ENCODE results near the gene ACKR2. TPM values are rescaled to one million over a fixed set of nuclear protein-coding genes. Genes with fewer than 3 reads are reported as not detected.
A peak's percentile ranks its signal among the peaks of the same experiment; 100 is the strongest.

Gene ACKR2
- total RNA-seq, 1 experiment from 2014 or later = not detected

DNA sequence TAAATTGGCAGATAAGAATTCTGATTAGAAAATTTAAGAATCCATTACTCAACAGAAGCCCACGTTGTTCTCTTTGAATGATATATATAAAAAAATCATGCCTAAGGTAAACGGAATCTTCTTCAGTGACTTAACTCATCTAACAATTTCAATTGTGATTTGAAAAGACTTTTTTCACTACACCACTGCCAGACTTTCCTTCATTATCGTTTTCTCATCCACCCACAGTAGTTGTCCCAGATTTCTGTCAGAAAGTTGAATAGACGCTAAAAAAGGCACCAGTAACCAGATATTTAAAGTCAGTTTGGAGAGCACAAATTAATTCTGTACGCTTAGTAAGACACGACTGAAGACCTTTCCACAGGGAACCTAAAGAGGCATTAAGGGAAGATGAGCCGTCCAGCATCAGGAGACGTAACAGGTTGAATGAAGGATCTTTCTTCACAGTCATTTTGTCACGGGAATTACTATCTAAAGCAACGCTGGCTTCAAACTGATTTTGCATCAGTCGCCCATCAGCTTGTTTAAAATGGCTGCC lies 6.3 kb upstream of the ACKR2 start:
- H3K9me3 ChIP-seq (ENCODE audit: control insufficient read depth, low read depth, low read length) = no peaks in the 10 kb centered on the region
- no peak overlapping the region for H2BK15ac ChIP-seq (ENCODE audit: low read depth, low read length)
- peak overlapping the region; percentile 72 for H3K18ac ChIP-seq (ENCODE audit: insufficient read length, low read depth, low read length)
- peak overlapping the region; percentile 20 for H4K5ac ChIP-seq (ENCODE audit: insufficient read length, low read depth, low read length)
- peak overlapping the region; percentile 18 for H4K91ac ChIP-seq (ENCODE audit: insufficient read length, low read depth, low read length)
- peaks cover 4% of the 10 kb centered on the region; the same call in 1 of the 2 replicates for H3K27me3 ChIP-seq (ENCODE audit: insufficient read depth, low read length)
- peaks cover 2% of the 10 kb centered on the region for H3K4me1 ChIP-seq (ENCODE audit: insufficient read depth, low read length)
- H3K23ac ChIP-seq (ENCODE audit: insufficient read length, low read depth, low read length) = no peak overlapping the region
- H3K4me2 ChIP-seq (ENCODE audit: insufficient read depth, insufficient read length, low read length) = peak overlapping the region; percentile 90
- H3K9me3 Mint-ChIP-seq = no peaks in the 10 kb centered on the region
- no peak overlapping the region for H2BK12ac ChIP-seq (ENCODE audit: insufficient read length, low read depth, low read length)
- H4K20me1 ChIP-seq (ENCODE audit: control insufficient read depth, insufficient read depth, insufficient read length) = no peaks in the 10 kb centered on the region
- H2AFZ ChIP-seq (ENCODE audit: low read length) = no peak overlapping the region
- H2BK20ac ChIP-seq (ENCODE audit: low read depth, low read length, poor library complexity, severe bottlenecking) = no peak overlapping the region
- H4K8ac ChIP-seq (replicated peaks; ENCODE audit: insufficient read length, low read depth, low read length) = peak overlapping the region; percentile 20
- H2BK5ac ChIP-seq (ENCODE audit: insufficient read length, low read length) = no peak overlapping the region
- peak overlapping the region; percentile 76; the same call in 1 of the 2 replicates for H3K14ac ChIP-seq (ENCODE audit: insufficient read depth, low read length)
- WGBS (ENCODE audit: extremely low coverage, insufficient read length, low lambda C conversion rate) = no CpG with 5 or more reads among the region's 11 CpGs
- H3K4ac ChIP-seq (ENCODE audit: low read depth, low read length) = no peak overlapping the region; the same call in 1 of the 2 replicates
- H3K27ac ChIP-seq (ENCODE audit: insufficient read length, low read depth, low read length) = no peak overlapping the region
- no peak for DNase-seq
- H3K4me3 Mint-ChIP-seq = peak overlapping the region; percentile 94 to 96
- peak overlapping the region; percentile 90 for H3K9ac ChIP-seq (ENCODE audit: extremely low read depth, insufficient read length, low read length)
- H2BK120ac ChIP-seq (ENCODE audit: low read depth, low read length, poor library complexity, severe bottlenecking) = no peak overlapping the region
- H3K79me2 ChIP-seq (ENCODE audit: insufficient read depth, low read length) = peaks cover 14% of the 10 kb centered on the region; the same call in 1 of the 2 replicates
- peak overlapping the region in 2 of 3 experiments; percentile 13 to 98; a peak in 3 of 7 replicates for H3K27ac Mint-ChIP-seq
- peaks cover 22% of the 10 kb centered on the region for H3K27me3 Mint-ChIP-seq (ENCODE audit: low read depth)
- TF ChIP-seq, protein P1, sequence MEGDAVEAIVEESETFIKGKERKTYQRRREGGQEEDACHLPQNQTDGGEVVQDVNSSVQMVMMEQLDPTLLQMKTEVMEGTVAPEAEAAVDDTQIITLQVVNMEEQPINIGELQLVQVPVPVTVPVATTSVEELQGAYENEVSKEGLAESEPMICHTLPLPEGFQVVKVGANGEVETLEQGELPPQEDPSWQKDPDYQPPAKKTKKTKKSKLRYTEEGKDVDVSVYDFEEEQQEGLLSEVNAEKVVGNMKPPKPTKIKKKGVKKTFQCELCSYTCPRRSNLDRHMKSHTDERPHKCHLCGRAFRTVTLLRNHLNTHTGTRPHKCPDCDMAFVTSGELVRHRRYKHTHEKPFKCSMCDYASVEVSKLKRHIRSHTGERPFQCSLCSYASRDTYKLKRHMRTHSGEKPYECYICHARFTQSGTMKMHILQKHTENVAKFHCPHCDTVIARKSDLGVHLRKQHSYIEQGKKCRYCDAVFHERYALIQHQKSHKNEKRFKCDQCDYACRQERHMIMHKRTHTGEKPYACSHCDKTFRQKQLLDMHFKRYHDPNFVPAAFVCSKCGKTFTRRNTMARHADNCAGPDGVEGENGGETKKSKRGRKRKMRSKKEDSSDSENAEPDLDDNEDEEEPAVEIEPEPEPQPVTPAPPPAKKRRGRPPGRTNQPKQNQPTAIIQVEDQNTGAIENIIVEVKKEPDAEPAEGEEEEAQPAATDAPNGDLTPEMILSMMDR (conservative IDR thresholded peaks at IDR 0.05) = no peak
- peaks cover 2% of the 10 kb centered on the region for H3K79me1 ChIP-seq (ENCODE audit: insufficient read depth, low read depth, low read length, poor library complexity, severe bottlenecking)
- no peak overlapping the region for H3K56ac ChIP-seq (ENCODE audit: insufficient read length, low read depth, low read length)
- peak overlapping the region; percentile 68 for H2AK5ac ChIP-seq (ENCODE audit: insufficient read length, low read length)
- no peak overlapping the region for H3T11ph ChIP-seq (ENCODE audit: low read length)
- peaks cover 4 to 8% (median 5%) of the 10 kb centered on the region in 3 experiments; a peak in 6 of 7 replicates for H3K36me3 Mint-ChIP-seq (ENCODE audit: insufficient read depth in 1 of 3, low read depth in 3 of 3)
- peaks cover 50 to 52% of the 10 kb centered on the region in 2 experiments for H3K4me1 Mint-ChIP-seq
- peaks cover 10% of the 10 kb centered on the region for H3K23me2 ChIP-seq (ENCODE audit: insufficient read length, low read depth, low read length, poor library complexity, severe bottlenecking)
